ENCODE measurements around the gene ABCG1.
A peak's percentile ranks its signal among the peaks of the same experiment; 100 is the strongest.

ABCG1 gene

GRCh38 chr21:42308914-42309752 lies 90.2 kb downstream of the ABCG1 start:
- no peak for DNase-seq

GRCh38 chr21:42309753-42310213 lies 90.8 kb downstream of the ABCG1 start:
- peak; percentile 39 to 80 (median 61) for DNase-seq

- DNase-seq: no peak
Measured at GRCh38 chr21:42310411-42311001, 91.6 kb downstream of the ABCG1 start.

GRCh38 chr21:42311160-42311559 lies 92.2 kb downstream of the ABCG1 start:
- no peak for DNase-seq

- DNase-seq: no peak
Measured at GRCh38 chr21:42311816-42312625, 93.1 kb downstream of the ABCG1 start.

GRCh38 chr21:42312626-42313104 lies 93.7 kb downstream of the ABCG1 start:
- no peak for DNase-seq

GRCh38 chr21:42313501-42313969 lies 94.6 kb downstream of the ABCG1 start:
- no peak for DNase-seq

- no peak for DNase-seq
Measured at GRCh38 chr21:42314616-42315295, 95.8 kb downstream of the ABCG1 start.

- DNase-seq: no peak
Measured at GRCh38 chr21:42315296-42315891, 96.5 kb downstream of the ABCG1 start, which contains the start of gene TFF3. TFF3 (minus strand) TSS chr21:42315409; CDS start chr21:42315374, 35 bp downstream.

GRCh38 chr21:42316891-42317290 lies 98.0 kb downstream of the ABCG1 start:
- no peak for DNase-seq

- no peak for DNase-seq
Measured at GRCh38 chr21:42317341-42317741, 98.4 kb downstream of the ABCG1 start.

- DNase-seq: no peak
Measured at GRCh38 chr21:42317826-42318746, 99.1 kb downstream of the ABCG1 start.

GRCh38 chr21:42319376-42319775 lies 100.4 kb downstream of the ABCG1 start:
- DNase-seq: no peak

- DNase-seq: no peak
Measured at GRCh38 chr21:42319851-42320572, 101.1 kb downstream of the ABCG1 start.

GRCh38 chr21:42320791-42321190 lies 101.9 kb downstream of the ABCG1 start:
- no peak for DNase-seq

GRCh38 chr21:42321231-42321630 lies 102.3 kb downstream of the ABCG1 start:
- DNase-seq: no peak

GRCh38 chr21:42321845-42322244 lies 102.9 kb downstream of the ABCG1 start:
- DNase-seq: no peak

- DNase-seq: no peak
Measured at GRCh38 chr21:42324896-42325295, 106.0 kb downstream of the ABCG1 start.

GRCh38 chr21:42330380-42331371 lies 111.7 kb downstream of the ABCG1 start:
- no peak for DNase-seq
